HCT116 (cell line): ENCODE results near the gene PRSS35.
"Not testable (repeated sequence)": the region's sequence is repeated elsewhere in the genome, so short reads cannot be mapped to it uniquely, and the experiment has no call there.

Experiments
- CEBPB ChIP-seq: IDR thresholded peaks from 2 replicates; pipeline ENCODE4 v1.6.1; 2012; ENCODE audit warnings: low read depth
- CTCF ChIP-seq, 3 experiments: fragments of 200-600 bp in 1 of 3; sonication (generic) in 1 of 3; IDR thresholded peaks in 2 of 3; conservative IDR thresholded peaks in 1 of 3; 2 replicates each; pipeline ENCODE4 v1.5.1; 2012 to 2017; ENCODE audit warnings: low read depth in 2 of 3, low read length in 2 of 3, antibody characterized with exemption in 1 of 3, borderline replicate concordance in 1 of 3, control low read depth in 1 of 3, mild to moderate bottlenecking in 1 of 3, mixed read lengths in 1 of 3, mixed run types in 1 of 3, moderate library complexity in 1 of 3; ENCODE audit not compliant: insufficient read depth in 1 of 3
- ELF1 ChIP-seq: IDR thresholded peaks from 2 replicates; pipeline ENCODE4 v1.6.1; 2012; ENCODE audit warnings: low read depth, borderline replicate concordance
- POLR2AphosphoS5 ChIP-seq: IDR thresholded peaks from 2 replicates; pipeline ENCODE4 v1.6.1; 2011; ENCODE audit warnings: mild to moderate bottlenecking, low read depth, low read length, moderate library complexity
- YY1 ChIP-seq: IDR thresholded peaks from 2 replicates; pipeline ENCODE4 v1.6.1; 2011; ENCODE audit warnings: low read length, low read depth, moderate library complexity, mild to moderate bottlenecking; ENCODE audit not compliant: insufficient replicate concordance; ENCODE audit errors: extremely low read depth

- TF ChIP-seq CTCF (IDR thresholded peaks at IDR 0.05 in 2 of 3, conservative IDR thresholded peaks at IDR 0.05 in 1 of 3; ENCODE audit: borderline replicate concordance in 1 of 3, insufficient read depth in 1 of 3, low read depth in 2 of 3, low read length in 2 of 3); YY1; ELF1; POLR2AphosphoS5; CEBPB: not testable (repeated sequence)
These were observed 30.4 kb upstream of the PRSS35 start for GRCh38 chr6:83481938-83482337.
